GM12875 (cell line): ENCODE results near the gene ARHGEF28.

ENCODE experiments used
- H3K4me3 ChIP-seq: one replicate; pipeline ENCODE4 v1.5.1; 2011; ENCODE audit warnings: low read depth, low read length, control low read depth
- CTCF ChIP-seq: IDR thresholded peaks from 2 replicates; pipeline ENCODE4 v1.5.1; 2011; ENCODE audit warnings: low read depth, mild to moderate bottlenecking, control low read depth, inconsistent platforms, low read length, moderate library complexity, borderline replicate concordance; ENCODE audit not compliant: insufficient read depth

Gene ARHGEF28

DNA sequence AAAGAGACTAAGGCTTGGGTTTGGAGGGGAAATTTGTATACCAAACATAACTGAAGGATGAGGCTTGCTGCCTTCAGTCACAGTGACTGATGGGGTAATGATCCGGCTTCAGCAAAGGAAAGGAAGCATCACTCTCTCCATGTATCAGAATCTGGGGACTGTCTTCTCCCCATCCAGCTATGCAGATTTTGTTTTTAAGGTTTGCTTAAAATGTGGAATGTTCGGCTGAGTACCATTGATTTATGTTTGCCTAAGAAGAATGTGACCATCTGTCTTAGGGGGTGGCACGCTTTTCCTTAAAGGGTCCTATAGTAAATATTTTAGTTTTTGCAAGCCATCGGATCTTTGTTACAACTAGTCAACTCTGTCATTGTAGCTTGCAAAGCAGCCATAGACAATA, 291.9 kb downstream of the ARHGEF28 start:
- no peak for TF ChIP-seq CTCF
- no peak overlapping the region for H3K4me3 ChIP-seq

GRCh38 chr5:73918791-73919221, 292.8 kb downstream of the ARHGEF28 start:
- TF ChIP-seq CTCF: no peak
- H3K4me3 ChIP-seq: no peak overlapping the region

GRCh38 chr5:73921741-73922140, 295.7 kb downstream of the ARHGEF28 start:
- no peak overlapping the region for H3K4me3 ChIP-seq
- no peak for TF ChIP-seq CTCF

- no peak overlapping the region for H3K4me3 ChIP-seq
- TF ChIP-seq CTCF: no peak
Observed at GRCh38 chr5:73922224-73922623, 296.2 kb downstream of the ARHGEF28 start.

GRCh38 chr5:73922875-73923557, 297.0 kb downstream of the ARHGEF28 start:
- TF ChIP-seq CTCF: no peak
- no peak overlapping the region for H3K4me3 ChIP-seq

DNA sequence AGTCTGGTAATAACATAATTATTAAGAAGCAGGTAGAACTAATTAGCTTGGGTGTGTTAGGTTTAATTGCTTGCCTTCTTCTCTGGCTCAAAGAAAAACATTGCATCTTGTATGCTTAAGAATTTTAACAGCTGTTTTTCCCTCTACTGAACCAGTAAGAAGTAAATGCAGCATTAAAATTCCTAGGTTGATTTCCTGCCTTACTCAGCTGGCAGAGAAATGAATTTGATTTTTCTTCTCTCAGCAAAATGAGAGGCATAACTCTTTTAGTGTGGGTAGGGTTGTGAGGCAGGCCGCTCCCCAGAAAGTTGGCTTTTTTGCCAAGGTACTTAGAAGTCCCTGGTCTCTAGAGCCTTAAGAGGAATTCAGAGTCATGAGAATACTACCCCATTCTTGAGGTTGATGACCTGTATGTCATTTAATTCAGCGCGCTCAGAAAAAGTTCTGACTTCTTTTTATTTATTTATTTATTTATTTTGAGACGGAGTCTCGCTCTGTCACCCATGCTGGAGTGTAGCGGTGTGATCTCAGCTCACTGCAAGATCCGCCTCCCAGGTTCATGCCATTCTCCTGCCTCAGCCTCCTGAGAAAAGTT, 302.6 kb downstream of the ARHGEF28 start:
- H3K4me3 ChIP-seq: no peak overlapping the region
- no peak for TF ChIP-seq CTCF

- no peak for TF ChIP-seq CTCF
Observed at GRCh38 chr5:73935719-73936118, 309.7 kb downstream of the ARHGEF28 start.

More at GRCh38 chr5:73935719-73936118, 309.7 kb downstream of the ARHGEF28 start:
- H3K4me3 ChIP-seq: no peak overlapping the region
